GM19463 (cell line): Measurements from ENCODE around the gene GAL3ST1.

Experiments
- ATAC-seq: cut with Tn5 transposase; IDR thresholded peaks from one replicate; pipeline ENCODE4 v1.9.1; 2021; ENCODE audit warnings: mild to moderate bottlenecking, moderate library complexity; ENCODE audit not compliant: unreplicated experiment

GAL3ST1 gene

DNA sequence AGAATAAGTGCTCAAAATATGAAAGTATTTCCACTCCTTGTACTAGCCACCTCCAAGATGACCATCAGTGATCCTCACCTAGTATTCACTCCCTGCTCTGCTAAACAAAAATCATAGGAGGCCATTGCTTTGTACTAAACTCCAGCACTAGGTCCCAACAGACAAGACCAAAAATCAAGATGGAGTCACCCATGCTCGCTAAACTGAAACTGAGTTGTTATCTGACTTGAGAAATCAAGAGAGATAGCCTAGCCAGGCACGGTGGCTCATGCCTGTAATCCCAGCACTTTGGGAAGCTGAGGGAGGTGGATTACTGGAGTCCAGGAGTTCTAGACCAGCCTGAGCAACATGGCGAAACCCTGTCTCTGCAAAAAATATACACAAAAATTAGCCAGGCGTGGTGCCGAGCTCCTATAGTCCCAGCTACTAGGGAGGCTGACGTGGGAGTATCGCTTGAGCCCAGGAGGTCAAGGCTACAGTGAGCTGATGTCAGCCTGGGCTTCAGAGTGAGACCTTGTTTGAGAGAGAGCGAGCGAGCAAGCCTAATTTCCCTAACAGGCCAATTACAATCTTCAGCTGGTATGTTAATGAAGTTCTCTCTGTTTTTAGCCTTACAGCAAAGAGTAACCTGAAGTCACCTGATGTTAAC is 37.3 kb downstream of the GAL3ST1 start:
- no peak for ATAC-seq

DNA sequence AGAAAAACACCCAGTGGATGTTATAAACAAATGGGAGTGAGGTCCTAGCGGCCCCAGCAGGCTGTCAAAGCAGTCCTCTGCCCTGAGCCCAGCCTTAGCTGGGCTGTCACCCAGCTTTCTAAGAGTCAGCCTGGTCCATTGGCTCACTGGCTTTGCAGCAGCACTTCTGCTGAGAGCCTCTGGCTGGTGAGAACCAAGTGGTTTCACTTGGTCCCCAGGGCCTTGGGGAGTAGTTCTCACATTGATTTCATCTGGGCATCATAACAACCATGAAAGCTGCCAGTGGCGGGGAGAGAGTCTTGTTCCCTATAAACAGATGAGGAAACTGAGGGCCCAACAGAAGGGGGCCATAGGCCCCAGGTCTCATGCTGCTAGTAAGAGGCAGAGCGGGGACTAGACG is 39.3 kb downstream of the GAL3ST1 start:
- ATAC-seq = no peak

DNA sequence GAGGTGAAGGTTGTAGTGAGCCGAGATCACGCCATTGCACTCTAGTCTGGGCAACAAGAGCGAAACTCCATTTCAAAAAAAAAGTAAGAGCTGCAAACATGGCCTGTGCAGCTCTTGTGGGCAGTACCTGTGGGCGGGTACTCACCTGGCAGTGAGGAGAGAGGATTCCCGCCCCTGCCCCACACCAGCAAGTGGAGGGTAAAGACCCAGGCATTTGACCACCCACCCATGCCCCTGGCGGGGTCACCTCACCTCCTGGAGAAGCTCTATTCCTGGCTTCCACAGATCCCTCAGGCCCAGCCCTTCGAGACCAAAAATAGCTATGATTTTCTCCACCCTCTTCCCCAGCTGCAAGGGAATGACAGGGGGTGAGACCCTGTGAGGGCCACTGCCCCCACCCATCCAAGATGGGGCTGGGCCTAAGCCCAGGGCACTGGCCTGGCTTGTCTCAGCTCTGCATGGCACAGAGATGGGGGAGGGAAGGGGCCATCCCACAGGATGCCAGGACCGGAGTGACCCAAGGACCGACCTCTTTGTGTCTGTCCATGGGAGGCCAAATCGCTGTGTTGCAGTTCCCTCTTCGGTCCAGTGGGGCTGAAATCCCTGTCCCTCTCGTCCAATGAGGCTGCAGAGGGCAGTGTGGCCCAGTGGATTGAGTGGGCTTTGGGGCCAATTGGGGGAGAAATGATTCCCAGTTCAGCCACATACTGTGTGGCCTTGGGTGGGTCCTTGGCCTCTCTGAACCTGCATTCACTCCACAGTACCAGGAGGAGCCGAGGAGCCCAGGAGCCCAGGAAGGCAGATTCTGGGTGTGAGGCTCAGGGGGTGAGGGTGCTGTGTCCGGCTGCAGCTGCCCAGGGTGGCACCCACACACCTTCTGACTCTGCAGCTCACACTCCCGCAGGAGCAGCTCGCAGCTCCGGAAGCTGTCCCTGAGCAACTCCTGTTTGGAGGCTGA is 42.5 kb downstream of the GAL3ST1 start:
- no peak for ATAC-seq

DNA sequence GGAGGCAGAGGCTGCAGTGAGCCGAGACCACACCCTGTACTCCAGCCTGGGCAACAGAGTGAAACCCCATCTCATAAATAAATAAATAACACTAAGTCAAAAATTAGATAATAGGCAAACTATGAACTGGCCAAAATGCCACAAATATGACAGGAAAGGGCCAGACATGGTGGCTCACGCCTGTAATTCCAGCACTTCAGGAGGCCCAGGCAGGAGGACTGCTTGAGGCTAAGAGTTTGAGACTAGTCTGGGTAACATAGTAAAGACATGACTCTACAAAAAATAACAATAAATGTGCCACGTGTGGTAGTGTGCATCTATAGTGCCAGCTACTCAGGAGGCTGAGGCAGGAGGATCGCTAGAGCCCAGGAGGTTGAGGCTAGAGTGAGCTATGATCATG is 47.8 kb downstream of the GAL3ST1 start:
- no peak for ATAC-seq

DNA sequence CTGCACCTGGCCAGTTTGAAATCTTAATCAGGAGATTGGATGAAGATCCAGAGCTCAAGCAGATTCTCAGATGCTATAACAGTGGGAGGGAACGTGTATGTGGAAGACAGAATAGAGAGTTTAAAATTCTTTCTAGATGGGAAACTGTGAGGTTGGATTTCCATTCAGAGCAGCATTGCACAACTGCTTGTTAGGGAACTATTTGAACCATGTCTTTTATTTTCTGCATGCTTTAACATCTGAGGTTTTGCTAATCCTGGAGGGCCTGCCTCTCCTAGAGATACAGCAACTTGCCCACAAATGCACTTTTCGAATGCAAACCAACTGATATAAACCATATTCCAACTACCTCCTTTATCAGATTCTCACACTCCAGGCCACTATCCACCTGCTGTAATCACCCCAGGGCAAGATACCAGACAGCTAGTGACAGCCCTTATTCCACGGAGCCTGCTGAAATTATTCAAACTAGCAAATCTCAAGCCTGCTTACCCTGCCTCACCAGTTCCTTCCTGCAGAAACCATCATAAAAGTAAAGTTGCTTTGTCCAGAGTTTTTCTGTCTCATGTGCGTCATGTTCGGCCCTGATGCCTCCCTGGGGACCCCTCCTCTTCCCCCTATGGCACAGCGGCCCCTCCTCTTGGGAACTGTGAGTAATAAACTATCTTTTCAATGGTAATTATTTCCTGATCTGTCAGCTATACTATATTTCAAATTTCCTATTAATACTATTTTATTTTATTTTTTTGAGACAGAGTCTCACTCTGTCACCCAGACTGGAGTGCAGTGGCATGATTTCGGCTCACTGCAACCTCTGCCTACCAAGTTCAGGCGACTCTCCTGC is 50.6 kb downstream of the GAL3ST1 start:
- ATAC-seq = no peak

DNA sequence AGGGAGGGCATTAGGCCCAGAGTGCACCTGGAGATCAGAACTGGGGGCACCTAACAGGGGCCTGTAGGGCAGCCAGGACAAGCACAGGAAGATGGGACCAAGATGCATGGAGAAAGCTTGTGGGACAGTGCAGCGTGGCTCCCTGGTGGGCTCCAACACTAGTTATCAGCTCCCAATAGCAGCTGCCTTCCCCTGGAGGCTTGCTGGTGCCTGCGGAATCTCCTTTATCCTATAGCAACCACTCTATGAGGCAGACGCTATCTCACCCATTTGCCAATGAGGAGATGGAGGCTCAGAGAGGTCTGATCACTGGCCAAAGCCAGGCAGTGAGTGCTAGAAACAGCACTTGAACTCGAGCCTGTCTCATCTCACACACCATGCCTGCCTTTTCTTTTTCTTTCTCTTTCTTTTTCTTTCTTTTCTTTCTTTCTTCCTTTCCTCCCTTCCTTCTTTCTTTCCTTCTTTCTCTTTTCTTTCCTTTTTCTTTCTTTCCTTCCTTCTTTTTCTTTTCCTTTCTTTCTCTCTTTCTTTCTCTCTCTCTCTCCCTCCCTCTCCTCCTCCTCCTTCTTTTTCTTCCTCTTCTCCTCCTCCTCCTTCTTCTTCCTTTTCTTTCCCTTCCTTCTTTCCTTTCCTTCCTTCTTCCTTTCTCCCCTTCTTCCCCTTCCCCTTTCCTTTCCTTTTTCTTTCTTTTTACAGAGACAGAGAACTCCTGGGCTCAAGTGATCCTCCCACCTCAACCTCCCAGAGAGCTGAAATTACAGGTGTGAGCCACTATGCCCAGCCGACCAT is 52.9 kb downstream of the GAL3ST1 start:
- no peak for ATAC-seq

DNA sequence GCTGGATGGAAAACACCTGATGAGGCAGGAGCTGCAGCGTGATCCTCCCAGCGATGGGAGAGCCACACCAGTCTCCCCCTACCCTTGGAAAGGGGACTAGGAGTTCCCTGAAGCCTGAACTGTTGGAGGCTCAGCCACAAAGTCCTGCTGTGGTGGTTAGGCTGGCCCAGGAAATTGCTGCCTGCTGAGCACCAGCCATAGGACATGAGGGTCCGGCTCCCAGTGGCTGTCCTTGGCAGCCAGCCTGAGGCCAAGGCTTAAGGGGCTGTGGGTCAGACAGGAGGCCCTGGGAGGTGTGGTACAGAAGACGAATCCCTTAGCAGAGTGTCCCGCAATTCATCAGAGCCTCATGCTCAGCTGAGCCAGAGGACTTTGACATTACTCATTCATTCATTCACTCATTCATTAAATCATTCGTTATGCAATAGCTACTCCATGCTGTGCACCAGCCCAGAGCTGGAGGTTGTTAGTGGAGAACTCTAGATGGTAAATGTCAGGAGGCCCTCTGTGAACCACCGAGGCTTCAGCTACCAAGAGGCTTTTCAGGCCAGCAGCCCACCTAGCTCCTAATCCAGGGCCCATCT is 54.5 kb downstream of the GAL3ST1 start:
- no peak for ATAC-seq

DNA sequence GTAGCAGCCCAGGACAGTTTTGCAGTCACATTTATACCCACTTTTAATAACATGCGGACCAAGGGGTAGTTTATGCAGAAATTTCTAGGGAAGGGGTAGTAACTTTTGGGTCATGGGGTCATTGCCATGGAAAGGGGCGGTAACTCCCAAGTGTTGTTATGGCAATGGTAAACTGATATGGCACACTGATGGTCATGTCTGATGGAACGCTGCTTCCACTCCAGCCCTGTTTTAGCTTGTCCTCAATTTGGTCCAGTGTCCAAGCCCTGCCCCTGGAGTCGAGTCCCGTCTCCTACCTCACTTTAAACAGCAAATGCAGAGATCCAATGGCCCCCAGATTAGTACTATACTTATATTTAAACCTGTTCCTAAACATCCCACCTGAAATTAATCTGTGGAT is 57.7 kb downstream of the GAL3ST1 start:
- ATAC-seq = no peak

DNA sequence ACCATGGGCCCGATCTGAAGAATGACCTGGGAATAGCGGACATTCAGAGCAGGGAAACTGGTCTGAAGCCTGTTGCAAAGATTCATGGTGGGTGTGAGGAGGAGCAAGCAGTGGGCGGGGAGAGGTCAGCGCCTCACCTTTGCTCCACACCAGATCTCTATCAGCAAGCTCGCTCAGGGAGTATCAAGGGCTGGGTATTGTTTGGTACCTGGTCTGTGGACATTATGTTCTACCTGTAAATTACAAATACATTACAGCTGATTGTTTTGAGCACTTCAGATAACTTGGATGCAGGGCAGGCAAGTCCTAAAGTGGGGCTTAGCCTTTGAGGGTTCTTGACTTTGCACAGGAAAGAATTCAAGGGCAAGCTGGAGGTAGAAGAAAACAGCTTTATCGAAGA is 58.2 kb downstream of the GAL3ST1 start:
- no peak for ATAC-seq

DNA sequence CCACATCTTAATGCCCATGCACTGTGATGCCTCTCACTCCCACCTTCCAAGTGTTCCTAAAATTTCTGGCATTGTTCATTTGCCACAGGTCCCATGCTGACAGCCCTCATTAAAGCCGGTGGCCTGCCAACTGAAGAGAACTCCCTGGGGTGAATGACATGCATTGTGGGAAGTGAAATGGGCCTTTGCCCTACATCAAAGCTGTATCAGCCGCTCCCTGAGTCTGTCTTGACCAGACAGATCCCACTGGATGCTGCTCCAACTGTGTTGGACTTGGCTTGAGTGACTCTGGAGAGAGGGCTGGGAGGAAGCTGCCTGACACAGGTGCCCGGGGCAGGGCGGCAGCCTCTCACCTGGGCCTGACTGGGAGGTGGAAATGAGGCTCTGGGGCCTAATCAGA is 60.2 kb downstream of the GAL3ST1 start:
- no peak for ATAC-seq

DNA sequence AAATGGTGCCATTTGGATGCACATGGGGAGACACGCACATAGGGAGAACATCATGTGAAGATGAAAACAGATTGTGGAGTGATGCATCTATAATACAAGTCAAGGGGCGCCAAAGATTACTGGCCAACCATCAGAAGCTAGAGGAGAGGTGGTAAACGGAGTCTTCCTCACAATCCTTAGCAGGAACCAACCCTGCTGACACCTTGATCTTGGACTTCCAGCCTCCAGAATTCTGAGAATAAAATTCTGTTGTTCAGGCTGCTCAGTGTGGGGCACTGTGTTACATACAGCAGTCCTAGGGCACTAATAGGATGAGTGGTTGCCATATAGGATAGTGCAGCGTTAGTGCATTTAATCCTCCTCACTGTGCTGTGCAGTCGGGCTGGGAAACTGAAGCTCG is 61.0 kb downstream of the GAL3ST1 start:
- no peak for ATAC-seq

DNA sequence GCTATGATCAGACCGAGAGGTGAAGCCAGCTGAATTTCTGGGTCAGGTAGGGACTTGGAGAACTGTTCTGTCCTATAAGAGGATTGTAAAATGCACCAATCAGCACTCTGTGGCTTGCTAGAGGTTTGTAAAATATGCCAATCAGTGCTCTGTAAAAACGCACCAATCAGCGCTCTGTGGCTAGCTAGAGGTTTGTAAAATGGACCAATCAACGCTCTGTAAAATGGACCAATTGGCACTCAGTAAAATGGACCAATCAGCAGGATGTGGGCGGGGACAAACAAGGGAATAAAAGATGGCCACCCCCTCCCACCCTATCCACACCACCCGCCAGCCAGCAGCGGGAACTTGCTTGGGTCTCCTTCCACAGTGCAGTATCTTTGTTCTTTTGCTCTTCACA is 62.6 kb downstream of the GAL3ST1 start:
- no peak for ATAC-seq

DNA sequence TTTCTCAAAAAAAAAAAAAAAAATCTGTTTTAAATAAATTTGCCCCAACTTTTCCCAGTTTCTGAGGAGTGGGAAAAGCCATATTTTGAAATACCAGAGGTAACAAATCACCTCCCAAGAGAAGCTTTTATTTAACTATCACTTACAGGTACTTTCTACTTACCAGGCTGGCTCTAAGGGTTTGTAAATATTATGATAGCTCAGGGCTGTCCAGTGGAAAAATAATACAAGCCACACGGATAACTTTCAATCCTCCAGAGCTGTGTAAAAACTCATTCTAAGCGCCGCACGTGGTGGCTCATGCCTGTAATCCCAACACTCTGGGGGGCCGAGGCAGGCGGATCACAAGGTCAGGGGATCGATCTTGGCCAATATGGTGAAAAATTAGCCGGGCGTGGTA is 63.4 kb downstream of the GAL3ST1 start:
- no peak for ATAC-seq

DNA sequence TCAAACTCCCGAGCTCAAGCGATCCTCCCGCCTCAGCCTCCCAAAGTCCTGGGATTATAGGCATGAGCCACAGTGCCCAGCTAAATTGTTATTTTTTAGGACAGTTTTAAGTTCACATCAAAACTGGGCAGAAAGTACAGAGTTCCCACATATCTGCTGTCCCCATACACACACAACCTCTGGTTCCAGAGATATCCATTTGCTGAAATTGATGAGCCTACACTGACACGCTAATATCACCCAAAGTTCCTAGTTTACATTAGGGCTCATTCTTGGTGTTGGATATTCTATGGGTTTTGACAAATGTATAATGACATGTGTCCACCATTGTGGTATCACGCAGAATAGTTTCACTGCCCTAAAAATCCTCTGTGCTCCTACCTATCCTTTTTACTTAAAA is 66.2 kb downstream of the GAL3ST1 start:
- ATAC-seq = no peak

DNA sequence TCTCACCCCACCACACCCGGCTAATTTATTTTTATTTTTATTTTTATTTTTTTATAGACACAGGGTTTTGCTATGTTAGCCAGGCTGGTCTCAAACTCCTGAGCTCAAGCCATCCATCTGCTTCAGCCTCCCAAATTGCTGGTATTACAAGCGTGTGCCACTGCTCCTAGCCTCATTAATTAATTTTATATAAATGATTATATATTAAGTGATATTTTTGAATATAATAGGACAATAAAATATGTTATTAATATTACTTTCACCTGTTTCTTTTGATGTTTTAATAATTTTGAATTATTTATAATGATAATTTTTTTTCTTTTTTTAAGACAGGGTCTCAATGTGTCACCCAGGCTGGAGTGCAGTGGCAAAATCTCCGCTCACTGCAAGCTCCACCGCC is 66.8 kb downstream of the GAL3ST1 start:
- no peak for ATAC-seq

DNA sequence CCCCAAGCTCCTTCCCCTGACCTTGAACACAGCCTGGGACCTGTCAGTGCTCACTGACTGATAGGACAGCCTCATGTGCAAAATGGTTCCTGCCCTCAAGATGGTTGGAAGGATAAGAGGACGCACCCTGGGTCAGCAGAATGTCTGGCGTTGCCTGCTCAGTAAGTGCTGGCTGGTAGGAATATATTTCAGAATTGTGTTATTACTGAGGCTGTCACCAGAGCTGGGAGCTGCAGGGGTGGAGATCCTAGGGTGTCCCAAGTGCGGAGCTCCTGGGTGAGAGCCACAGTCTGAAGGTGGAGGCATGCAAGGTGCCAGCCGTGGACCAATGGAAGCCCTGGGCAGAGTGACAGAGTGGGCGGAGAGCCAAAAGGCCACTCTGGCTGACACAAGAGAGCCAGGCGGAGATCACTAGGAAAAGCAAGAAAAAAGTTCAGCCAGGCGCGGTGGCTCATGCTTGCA is 67.9 kb downstream of the GAL3ST1 start:
- no peak for ATAC-seq
